Activated B cell treated with CpG ODN at 0.5 μM for 24 hours (primary cell): ENCODE measurements around the gene HEMK1. TPM values are rescaled to one million over a fixed set of nuclear protein-coding genes. Genes with fewer than 3 reads are reported as not detected.
A peak's percentile ranks its signal among the peaks of the same experiment; 100 is the strongest.

Source experiments
- ATAC-seq: fragments of 200-7000 bp; cut with Tn5 transposase; one replicate; pipeline ENCODE4 v1.10.0; 2021; ENCODE audit warnings: low read depth, mild to moderate bottlenecking, moderate library complexity
- CTCF ChIA-PET: fragments of 350-600 bp; sonication (Branson Sonifier 250); formaldehyde crosslinking; loops from one replicate; lab custom pipeline; 2021; ENCODE audit warnings: antibody characterized with exemption; lab: Charles Lee
- POLR2A ChIA-PET: fragments of 350-600 bp; sonication (Branson Sonifier 250); formaldehyde crosslinking; loops from one replicate; lab custom pipeline; 2021; ENCODE audit warnings: antibody characterized with exemption; lab: Charles Lee
- DNase-seq: peaks from one replicate; pipeline ENCODE4 v3.0.0; 2022
- H3K27ac Mint-ChIP-seq: one replicate; pipeline ENCODE4 v1.8.0; 2020; ENCODE audit warnings: mixed read lengths
- H3K27me3 Mint-ChIP-seq: one replicate; pipeline ENCODE4 v1.8.0; 2021; ENCODE audit warnings: mixed read lengths
- H3K36me3 Mint-ChIP-seq: one replicate; pipeline ENCODE4 v1.8.0; 2021; ENCODE audit warnings: low read depth, mixed read lengths
- H3K4me1 Mint-ChIP-seq: one replicate; pipeline ENCODE4 v1.8.0; 2021; ENCODE audit warnings: mixed read lengths
- H3K4me3 Mint-ChIP-seq: one replicate; pipeline ENCODE4 v1.8.0; 2020; ENCODE audit warnings: mild to moderate bottlenecking, mixed read lengths
- H3K9me3 Mint-ChIP-seq: one replicate; pipeline ENCODE4 v1.8.0; 2020; ENCODE audit warnings: mixed read lengths
- CTCF ChIP-seq: fragments of 200-600 bp; IDR thresholded peaks from one replicate; pipeline ENCODE4 v1.8.0; 2022; ENCODE audit warnings: antibody characterized with exemption, mild to moderate bottlenecking
- intact Hi-C: fragments of 100-400 bp; cut with micrococcal nuclease; formaldehyde crosslinking; loops from one replicate; pipeline ENCODE4 v1.15.1; 2024
- total RNA-seq: library from RNA; stranded (reverse); gene quantifications from 2 replicates; pipeline ENCODE4 v1.2.3, GENCODE V29; 2022

HEMK1 gene
- total RNA-seq, 1 donor from 2014 or later: 26.9 TPM

GRCh38 chr3:50571486-50571885, 2.2 kb downstream of the HEMK1 start:
- Mint-ChIP-seq H3K4me3 (no peak overlapping the region), H3K27ac (no peak overlapping the region), H3K36me3 (peaks cover 15% of the 10 kb centered on the region), H3K9me3 (no peaks in the 10 kb centered on the region), H3K27me3 (no peaks in the 10 kb centered on the region), H3K4me1 (peaks cover 31% of the 10 kb centered on the region)
- DNase-seq: no peak
- ATAC-seq: no peak
- intact Hi-C loops: loop anchor here (5.0 kb wide), 1 partner anchor 801 kb away; no protein-coding TSS in a partner anchor
- POLR2A ChIA-PET: interaction anchor here (0.6 to 6.9 kb wide), 5 partner anchors 18 to 814 kb away, joined by 3 to 125 read pairs (median 25); partner anchors contain the start of genes CISH and MANF
- no peak for TF ChIP-seq CTCF
- CTCF ChIA-PET: interaction anchor here (0.6 to 9.9 kb wide), 10 partner anchors 15 to 860 kb away, joined by 3 to 245 read pairs (median 4); partner anchors contain the start of genes CISH and MAPKAPK3

GRCh38 chr3:50572158-50572557, 2.8 kb downstream of the HEMK1 start:
- Mint-ChIP-seq H3K4me3 (peak overlapping the region; percentile 50), H3K27me3 (no peaks in the 10 kb centered on the region), H3K9me3 (no peaks in the 10 kb centered on the region), H3K36me3 (peaks cover 15% of the 10 kb centered on the region), H3K4me1 (peaks cover 25% of the 10 kb centered on the region), H3K27ac (no peak overlapping the region)
- ATAC-seq: peak; percentile 15
- CTCF ChIA-PET: interaction anchor here (0.6 to 9.9 kb wide), 10 partner anchors 14 to 860 kb away, joined by 3 to 245 read pairs (median 4); partner anchors contain the start of genes CISH, CYB561D2, MAPKAPK3 and NPRL2
- DNase-seq: peak; percentile 70
- TF ChIP-seq CTCF: no peak
- intact Hi-C loops: loop anchor here (1.0 to 5.0 kb wide), 3 partner anchors 19 to 800 kb away; no protein-coding TSS in a partner anchor
- POLR2A ChIA-PET: interaction anchor here (0.6 to 6.9 kb wide), 3 partner anchors 33 to 475 kb away, joined by 3 to 125 read pairs (median 4); partner anchors contain the start of gene CISH

GRCh38 chr3:50572801-50573371, 3.6 kb downstream of the HEMK1 start:
- Mint-ChIP-seq H3K36me3 (peaks cover 21% of the 10 kb centered on the region), H3K27ac (no peak overlapping the region), H3K4me3 (no peak overlapping the region), H3K4me1 (peaks cover 22% of the 10 kb centered on the region), H3K27me3 (no peaks in the 10 kb centered on the region), H3K9me3 (no peaks in the 10 kb centered on the region)
- ATAC-seq: no peak
- ChIA-PET POLR2A (interaction anchor here (6.9 kb wide), 1 partner anchor 39 kb away, joined by 125 read pairs; the partner anchor contains the start of gene CISH), CTCF (interaction anchor here (1.0 to 9.9 kb wide), 5 partner anchors 18 to 859 kb away, joined by 3 to 245 read pairs (median 4); partner anchors contain the start of genes CISH, CYB561D2, MAPKAPK3 and NPRL2)
- intact Hi-C loops: loop anchor here (1.0 to 5.0 kb wide), 3 partner anchors 18 to 799 kb away; no protein-coding TSS in a partner anchor
- no peak for DNase-seq
- no peak for TF ChIP-seq CTCF

- POLR2A ChIA-PET: interaction anchor here (6.9 kb wide), 1 partner anchor 38 kb away, joined by 125 read pairs; the partner anchor contains the start of gene CISH
- TF ChIP-seq CTCF: no peak
- no peaks in the 10 kb centered on the region for H3K27me3 Mint-ChIP-seq
- H3K36me3 Mint-ChIP-seq: peaks cover 25% of the 10 kb centered on the region
- DNase-seq (no peak), ATAC-seq (no peak)
- no peak overlapping the region for H3K4me3 Mint-ChIP-seq
- H3K4me1 Mint-ChIP-seq: peaks cover 17% of the 10 kb centered on the region
- CTCF ChIA-PET: interaction anchor here (9.9 kb wide), 1 partner anchor 39 kb away, joined by 245 read pairs; the partner anchor contains the start of genes CISH and MAPKAPK3
- intact Hi-C loops: loop anchor here (5.0 kb wide), 1 partner anchor 798 kb away; no protein-coding TSS in a partner anchor
- no peaks in the 10 kb centered on the region for H3K9me3 Mint-ChIP-seq
- H3K27ac Mint-ChIP-seq: no peak overlapping the region
Observed at GRCh38 chr3:50573566-50574443, 4.5 kb downstream of the HEMK1 start.
